ENCODE data around the gene ZNF594.
"Not testable (repeated sequence)": the region's sequence is repeated elsewhere in the genome, so short reads cannot be mapped to it uniquely, and the experiment has no call there.

The ZNF594 gene

DNA sequence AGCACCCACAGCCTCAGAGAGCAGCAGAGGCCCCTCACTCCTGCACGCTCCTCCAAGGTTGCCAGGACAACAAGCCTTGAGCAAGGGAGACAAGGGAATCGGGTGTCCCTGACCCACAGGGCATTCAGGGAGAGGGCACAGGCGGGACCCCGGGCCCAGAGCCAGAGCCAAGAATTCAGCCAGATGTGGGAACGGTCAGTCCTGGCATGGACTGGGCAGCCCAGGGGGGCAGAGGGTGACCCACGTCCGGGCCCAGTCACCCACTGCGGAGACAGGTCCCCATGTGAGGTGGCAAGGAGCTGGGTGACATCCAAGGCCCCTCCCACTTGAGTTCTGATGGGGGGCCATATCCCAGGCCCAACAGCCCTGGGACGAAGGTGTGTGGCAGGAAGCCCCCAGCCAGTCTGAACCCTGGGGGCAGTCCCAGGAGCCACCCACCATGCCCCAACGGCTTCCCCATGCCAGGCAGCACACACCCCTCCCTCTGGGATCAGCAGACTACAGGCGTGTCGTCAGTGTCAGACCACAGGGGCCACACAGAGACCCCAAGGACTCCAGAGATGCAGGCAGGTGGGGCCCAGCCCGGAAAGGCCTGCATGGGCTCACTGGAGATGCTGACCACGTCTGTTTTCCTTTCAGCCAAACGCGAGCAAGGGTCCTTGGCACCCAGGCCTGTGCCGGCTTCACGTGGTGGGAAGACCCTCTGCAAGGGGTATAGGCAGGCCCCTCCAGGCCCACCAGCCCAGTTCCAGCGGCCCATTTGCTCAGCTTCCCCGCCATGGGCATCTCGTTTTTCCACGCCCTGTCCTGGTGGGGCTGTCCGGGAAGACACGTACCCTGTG is 52.8 kb downstream of the ZNF594 start:
- H3K4me3 ChIP-seq (ENCODE audit: low read depth, low read length): no peak overlapping the region
- DNase-seq (ENCODE audit: low read depth): no peak
- TF ChIP-seq, protein P1, sequence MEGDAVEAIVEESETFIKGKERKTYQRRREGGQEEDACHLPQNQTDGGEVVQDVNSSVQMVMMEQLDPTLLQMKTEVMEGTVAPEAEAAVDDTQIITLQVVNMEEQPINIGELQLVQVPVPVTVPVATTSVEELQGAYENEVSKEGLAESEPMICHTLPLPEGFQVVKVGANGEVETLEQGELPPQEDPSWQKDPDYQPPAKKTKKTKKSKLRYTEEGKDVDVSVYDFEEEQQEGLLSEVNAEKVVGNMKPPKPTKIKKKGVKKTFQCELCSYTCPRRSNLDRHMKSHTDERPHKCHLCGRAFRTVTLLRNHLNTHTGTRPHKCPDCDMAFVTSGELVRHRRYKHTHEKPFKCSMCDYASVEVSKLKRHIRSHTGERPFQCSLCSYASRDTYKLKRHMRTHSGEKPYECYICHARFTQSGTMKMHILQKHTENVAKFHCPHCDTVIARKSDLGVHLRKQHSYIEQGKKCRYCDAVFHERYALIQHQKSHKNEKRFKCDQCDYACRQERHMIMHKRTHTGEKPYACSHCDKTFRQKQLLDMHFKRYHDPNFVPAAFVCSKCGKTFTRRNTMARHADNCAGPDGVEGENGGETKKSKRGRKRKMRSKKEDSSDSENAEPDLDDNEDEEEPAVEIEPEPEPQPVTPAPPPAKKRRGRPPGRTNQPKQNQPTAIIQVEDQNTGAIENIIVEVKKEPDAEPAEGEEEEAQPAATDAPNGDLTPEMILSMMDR (IDR thresholded peaks at IDR 0.05; ENCODE audit: insufficient read depth, low read depth, low read length, missing control alignments): no peak

DNA sequence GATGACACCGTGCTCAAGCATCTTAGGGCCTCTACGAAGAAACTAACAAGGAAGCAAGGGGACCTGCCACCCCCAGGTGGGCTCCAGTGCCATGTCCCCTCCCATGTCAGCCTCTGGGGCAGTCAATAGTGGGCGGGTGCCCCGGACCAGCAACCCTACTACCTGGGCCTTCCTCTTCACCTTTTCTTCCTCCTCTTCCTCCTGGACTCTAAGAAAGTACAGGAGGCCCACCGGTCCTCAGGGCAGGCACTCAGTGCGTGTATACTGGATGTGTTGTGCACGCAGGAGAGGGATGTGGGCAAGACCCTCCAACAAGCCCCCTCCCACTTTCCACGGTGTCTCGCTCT is 53.5 kb downstream of the ZNF594 start:
- H3K4me3 ChIP-seq (ENCODE audit: low read depth, low read length); DNase-seq (ENCODE audit: low read depth): not testable (repeated sequence)

DNA sequence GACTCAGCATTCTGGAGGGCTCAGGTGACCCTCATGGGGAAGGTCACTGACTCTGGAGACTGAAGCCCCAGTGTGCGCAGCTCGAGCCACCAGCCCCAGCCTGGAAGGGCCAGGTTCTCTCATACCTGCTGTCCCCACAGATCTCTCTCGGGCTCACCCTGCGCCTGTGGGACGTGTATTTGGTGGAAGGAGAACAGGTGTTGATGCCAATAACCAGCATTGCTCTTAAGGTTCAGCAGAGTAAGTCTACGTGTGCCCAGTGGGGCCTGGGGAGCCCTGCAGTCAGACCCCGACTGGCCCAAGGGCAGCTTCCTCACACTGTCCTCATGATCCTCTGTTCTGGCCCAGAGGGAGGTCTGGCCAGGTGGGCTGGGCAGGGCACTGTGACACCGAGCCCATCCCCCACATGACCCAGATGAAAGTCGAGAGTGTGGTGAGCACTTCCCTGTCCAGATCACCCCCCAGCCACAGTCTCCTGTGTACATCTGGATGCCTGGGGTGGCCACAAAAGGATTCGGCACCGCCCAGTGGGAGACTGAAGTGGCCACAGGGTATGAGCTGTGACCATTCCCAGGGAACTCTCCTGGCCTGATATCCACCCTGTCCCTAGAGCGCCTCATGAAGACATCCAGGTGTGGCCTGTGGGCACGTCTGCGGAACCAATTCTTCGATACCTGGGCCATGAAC is 54.0 kb downstream of the ZNF594 start:
- not testable (repeated sequence) for H3K4me3 ChIP-seq (ENCODE audit: low read depth, low read length); DNase-seq (ENCODE audit: low read depth)

DNA sequence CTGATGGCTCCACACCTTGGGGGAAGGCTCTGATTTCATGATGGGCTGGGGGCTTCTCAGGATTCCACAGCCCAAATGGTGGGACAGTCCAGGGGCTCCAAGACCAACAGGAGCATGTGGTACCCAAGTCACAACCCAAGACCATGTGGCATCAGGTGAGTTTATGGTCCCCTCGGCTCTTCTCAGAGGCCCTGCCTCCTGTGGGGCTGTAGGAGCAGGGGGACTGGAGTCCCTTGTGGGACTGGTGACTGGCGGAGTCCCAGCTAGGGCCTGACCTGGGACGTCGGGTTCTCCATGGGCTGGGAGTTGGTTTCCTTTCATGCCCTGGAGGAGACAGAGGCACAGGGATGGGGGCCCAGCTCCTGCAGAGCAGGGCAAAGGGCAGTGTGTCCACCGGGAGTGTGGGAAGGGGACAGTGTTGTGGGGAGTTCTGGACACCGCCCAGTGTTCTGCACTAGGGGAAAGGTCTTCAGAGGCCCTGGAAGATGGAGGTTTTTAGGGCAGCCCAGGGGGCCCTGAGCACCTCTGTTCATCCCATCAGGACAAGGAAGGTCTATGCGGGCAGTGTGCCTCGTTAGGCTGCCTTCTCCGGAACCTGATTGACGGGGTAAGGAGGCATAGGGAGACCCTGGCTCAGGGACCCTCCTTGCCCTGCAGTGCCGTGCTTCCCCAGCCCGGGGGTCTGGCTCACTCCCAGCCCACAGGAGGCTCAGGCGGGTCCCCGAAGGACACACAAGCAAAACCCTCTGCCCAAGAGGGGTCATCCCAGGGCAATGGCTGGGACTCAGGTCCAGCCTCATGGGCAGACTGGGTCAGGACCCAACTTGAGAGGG is 54.9 kb downstream of the ZNF594 start:
- H3K4me3 ChIP-seq (ENCODE audit: low read depth, low read length); DNase-seq (ENCODE audit: low read depth): not testable (repeated sequence)

DNA sequence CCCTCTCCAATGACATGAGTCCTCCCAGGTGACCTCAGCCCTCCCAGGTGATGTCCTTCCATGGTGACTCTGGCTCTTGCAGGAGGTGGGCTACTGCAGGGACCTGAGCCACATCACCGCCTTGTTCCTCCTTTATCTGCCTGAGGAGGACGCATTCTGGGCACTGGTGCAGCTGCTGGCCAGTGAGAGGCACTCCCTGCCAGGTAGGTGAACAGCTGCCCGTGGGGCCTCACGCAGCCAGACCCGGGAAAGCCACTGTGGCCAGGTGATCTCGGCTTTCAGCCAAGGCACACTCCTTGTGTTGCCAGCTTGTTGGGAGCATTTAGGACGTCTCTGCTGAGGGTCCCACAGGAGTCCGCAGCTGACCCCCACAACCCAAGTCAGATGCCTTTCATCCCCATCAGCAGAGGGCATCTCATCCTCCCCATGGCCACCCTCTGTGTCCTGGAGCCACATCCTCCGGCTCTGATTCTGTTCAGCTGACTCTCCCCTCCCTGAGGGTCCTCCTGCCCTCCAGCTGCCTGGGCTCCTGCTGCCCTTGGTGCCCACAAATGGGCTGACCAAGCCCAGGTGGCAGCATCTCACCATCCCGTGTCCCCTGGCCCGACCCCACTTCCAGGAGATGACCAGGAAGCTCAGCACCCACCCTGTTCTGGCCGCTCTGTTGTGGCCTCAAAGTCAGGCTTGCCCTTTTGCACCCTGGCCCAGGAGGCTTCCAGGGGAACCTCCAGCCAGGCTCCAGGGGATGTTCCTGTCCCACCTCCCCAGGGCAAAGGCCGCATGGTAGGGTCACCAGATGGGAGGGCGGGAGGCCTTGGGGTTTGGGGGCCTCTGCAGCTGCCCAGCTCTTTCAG is 55.7 kb downstream of the ZNF594 start:
- TF ChIP-seq, protein P1 (IDR thresholded peaks at IDR 0.05; ENCODE audit: insufficient read depth, low read depth, low read length, missing control alignments): no peak
- H3K4me3 ChIP-seq (ENCODE audit: low read depth, low read length): no peak overlapping the region

DNA sequence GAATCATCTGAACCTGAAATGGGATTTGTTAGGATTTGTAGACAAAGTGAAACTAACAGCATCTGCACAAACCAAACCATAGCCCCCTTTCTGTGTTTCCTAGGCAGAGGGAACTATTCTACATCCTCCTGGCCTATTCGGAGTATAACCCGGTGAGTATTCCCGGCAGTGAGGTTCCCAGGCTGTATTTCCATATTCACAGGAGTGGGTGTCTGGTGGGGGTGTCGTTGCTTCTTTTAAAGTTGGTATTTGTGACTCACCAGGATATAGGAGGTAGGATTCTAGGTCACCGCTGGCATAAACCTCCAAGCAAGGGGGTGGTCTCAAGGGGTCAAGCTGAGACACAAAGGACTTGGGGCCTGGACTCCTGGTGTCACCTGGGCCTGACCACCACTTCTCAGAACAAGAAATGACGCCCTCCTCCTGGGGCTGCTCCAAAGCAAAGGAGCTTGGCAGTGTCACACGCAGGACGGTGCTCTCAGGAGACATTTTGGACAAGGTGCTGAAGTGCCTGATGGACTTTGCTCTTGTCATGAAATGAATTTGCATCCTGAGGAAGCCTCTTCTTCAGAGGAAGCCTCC is 56.4 kb downstream of the ZNF594 start:
- DNase-seq (ENCODE audit: low read depth); H3K4me3 ChIP-seq (ENCODE audit: low read depth, low read length): not testable (repeated sequence)

More for the DNA sequence above, 55.7 kb downstream of the ZNF594 start:
- no peak for DNase-seq (ENCODE audit: low read depth)

DNA sequence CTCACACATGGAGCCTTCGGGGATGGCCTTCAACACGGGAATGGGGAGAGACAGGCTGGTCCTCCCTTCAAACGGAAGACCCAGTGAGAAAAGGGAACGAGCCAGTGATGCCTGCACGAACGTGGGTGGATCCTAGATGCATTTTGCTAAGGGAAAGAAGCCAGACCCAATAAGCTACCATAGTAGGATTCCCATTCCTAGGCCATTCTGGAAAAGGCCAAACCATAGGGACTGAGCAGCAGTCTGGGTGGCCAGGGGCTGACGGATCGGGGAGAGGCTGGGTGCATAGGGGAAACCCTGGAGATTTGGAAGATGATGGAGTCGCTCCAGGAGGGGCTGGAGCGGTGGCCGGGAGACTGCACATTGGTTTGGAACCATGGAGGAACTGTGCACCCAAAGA is 57.1 kb downstream of the ZNF594 start:
- not testable (repeated sequence) for H3K4me3 ChIP-seq (ENCODE audit: low read depth, low read length); DNase-seq (ENCODE audit: low read depth)

DNA sequence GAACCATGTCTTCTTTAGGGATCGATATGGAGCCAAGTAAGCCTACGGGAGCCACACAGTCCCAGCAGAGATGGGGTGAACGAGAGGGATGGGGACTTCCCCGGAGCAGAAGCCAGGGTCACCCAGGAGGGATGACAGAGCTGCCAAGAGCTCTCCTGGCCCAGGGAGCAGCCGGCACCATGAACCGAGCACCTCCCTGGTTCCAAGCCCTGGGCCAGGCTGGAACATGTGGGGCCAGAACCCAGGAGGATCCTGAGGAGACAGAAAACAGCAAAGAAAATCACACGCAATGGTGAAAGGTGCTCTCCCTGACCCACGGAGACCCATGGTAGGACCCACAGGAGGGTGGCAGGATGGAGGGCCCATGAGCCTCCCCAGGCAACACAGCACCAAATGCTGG is 57.7 kb downstream of the ZNF594 start:
- H3K4me3 ChIP-seq (ENCODE audit: low read depth, low read length); DNase-seq (ENCODE audit: low read depth): not testable (repeated sequence)

DNA sequence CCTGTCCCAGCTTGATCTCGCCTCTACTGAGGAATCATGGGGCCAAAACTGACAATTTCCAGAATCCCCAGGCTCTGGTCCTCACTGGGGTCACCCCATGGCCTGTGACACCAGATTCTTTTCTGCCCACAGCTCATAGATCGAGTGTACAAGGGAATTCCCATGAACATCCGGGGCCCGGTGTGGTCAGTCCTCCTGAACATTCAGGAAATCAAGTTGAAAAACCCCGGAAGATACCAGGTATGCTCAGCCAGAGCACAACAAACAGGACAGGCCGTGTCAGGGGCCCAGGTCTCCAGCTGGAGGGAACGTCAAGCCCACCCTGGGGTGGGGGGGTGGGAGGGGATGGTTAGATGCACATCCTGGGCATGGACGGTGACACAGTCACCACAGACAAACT is 58.4 kb downstream of the ZNF594 start:
- H3K4me3 ChIP-seq (ENCODE audit: low read depth, low read length): no peak overlapping the region
- TF ChIP-seq, protein P1 (IDR thresholded peaks at IDR 0.05; ENCODE audit: insufficient read depth, low read depth, low read length, missing control alignments): no peak
- DNase-seq (ENCODE audit: low read depth): no peak

DNA sequence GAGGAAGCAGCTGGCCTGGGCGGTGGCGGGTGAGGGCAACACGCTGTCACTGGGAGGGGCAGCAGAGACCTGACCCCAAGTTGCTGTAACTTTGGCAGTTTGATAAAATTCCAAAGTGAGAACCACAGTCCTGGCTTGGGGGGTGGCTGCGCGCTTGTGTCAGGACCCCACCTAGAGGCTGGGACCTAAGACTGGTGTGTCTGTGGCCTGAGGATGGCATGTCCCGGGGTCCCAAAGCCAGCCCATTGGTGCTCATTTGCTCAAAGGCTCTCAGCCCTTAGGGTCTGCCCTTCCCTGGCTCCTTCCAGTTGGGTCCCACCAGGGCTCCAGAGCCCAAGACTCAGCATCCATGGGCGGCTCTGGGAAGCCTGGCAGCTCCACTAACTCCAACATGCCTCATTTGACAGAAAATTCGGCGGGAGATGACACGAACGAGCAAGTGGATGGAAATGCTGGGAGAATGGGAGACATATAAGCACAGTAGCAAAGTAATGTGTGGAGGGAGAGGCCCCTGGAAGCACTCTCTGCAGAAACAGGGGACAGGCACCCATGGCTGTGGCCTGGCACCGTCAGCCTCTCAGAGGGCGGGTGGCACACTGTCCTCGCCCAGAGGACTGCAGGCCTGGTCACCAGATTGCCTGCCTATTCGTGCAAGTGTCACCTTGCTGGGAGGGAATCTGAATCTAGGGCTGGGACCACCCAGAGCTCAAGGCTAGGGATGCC is 59.0 kb downstream of the ZNF594 start:
- DNase-seq (ENCODE audit: low read depth): not testable (repeated sequence)

DNA sequence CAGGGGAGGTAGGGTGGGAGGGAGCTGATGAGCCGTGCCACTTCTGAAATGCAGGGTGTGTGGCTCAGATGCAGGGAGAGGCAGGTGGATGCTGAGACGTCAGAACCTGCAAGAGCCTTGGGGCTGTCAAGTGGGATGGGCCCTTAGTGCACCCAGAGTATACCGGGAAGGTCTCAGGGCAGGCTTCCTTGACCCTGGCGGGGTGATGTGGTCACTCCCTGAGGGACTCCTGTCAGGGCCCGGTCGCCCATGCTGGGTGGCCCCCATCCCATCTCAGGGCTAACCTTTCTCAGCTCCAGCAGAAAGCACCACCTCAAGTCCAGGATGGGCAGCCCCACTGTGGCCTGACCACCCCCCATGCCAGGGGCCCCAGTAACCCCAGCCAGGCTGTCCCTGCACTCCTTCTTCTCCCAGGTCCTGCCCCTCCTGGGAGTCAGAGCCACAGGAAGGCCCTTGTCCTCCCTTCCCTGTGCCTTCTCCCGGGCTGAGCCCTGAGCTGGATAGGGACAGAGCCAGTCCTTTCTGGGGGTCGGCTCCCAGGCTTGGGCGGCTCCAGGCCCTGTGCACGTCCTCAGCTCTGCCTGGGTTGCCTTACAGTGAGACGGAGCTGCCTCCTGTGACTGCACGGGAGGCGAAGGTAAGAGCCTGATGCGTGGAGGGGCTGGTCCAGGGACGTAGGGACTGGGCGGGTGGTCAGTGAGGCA is 59.7 kb downstream of the ZNF594 start:
- not testable (repeated sequence) for H3K4me3 ChIP-seq (ENCODE audit: low read depth, low read length); DNase-seq (ENCODE audit: low read depth)

More for the DNA sequence above, 59.0 kb downstream of the ZNF594 start:
- not testable (repeated sequence) for H3K4me3 ChIP-seq (ENCODE audit: low read depth, low read length)

Data from GM12865 (cell line).